H1 (cell line): ENCODE results near the gene ANKRD7. TPM values are rescaled to one million over a fixed set of nuclear protein-coding genes. Genes with fewer than 3 reads are reported as not detected.
A peak's percentile ranks its signal among the peaks of the same experiment; 100 is the strongest.

Source experiments
- ASH2L ChIP-seq: fragments of 200-600, 300-600 bp; sonication (generic); IDR thresholded peaks from one replicate; pipeline ENCODE4 v1.7.1; 2017; ENCODE audit warnings: low read length
- BRCA1 ChIP-seq: IDR thresholded peaks from 2 replicates; pipeline ENCODE4 v1.6.1; 2012; ENCODE audit warnings: low read depth, low read length, improper control_type of control experiment
- CBX5 ChIP-seq: fragments of 300-800, 300-1000 bp; sonication (generic); IDR thresholded peaks from 2 replicates; pipeline ENCODE4 v1.7.1; 2016; ENCODE audit warnings: antibody characterized with exemption, low read length, low read depth
- CHD7 ChIP-seq: fragments of 300-600 bp; sonication (generic); IDR thresholded peaks from 2 replicates; pipeline ENCODE4 v1.7.1; 2012; ENCODE audit warnings: low read length, moderate library complexity, mild to moderate bottlenecking, inconsistent platforms; ENCODE audit not compliant: insufficient replicate concordance
- EZH2 ChIP-seq: fragments of 200-600 bp; sonication (generic); IDR thresholded peaks from 2 replicates; pipeline ENCODE4 v1.7.1; 2012; ENCODE audit warnings: low read depth, mild to moderate bottlenecking, moderate library complexity, low read length, inconsistent platforms; ENCODE audit not compliant: severe bottlenecking
- JUN ChIP-seq: IDR thresholded peaks from 2 replicates; pipeline ENCODE4 v1.6.1; 2011; ENCODE audit warnings: low read depth, mild to moderate bottlenecking, improper control_type of control experiment, low read length
- RAD21 ChIP-seq, 2 experiments: IDR thresholded peaks in 1 of 2; conservative IDR thresholded peaks in 1 of 2; 2 replicates each; pipeline ENCODE4 v1.6.1; 2011; ENCODE audit warnings: low read depth in 2 of 2, low read length in 2 of 2, improper control_type of control experiment in 1 of 2, inconsistent platforms in 1 of 2, mild to moderate bottlenecking in 1 of 2, moderate library complexity in 1 of 2
- RBBP5 ChIP-seq: IDR thresholded peaks from 2 replicates; pipeline ENCODE4 v1.7.1; 2012; ENCODE audit warnings: low read depth, mild to moderate bottlenecking, inconsistent platforms, low read length, moderate library complexity, borderline replicate concordance
- polyA plus RNA-seq, 7 experiments: library from polyadenylated mRNA; depleted of rRNA in 3 of 7; stranded (reverse) in 5 of 7; unstranded in 2 of 7; fragments of >200 nt in 5 of 7; fragments of 200-250 nt in 2 of 7; gene quantifications; 1 replicate in 5 of 7; 2 replicates in 1 of 7; 4 replicates in 1 of 7; pipeline versions ENCODE4 v1.2.1 to v1.2.3, GENCODE V29; 2011 to 2013; ENCODE audit warnings: missing spikeins in 2 of 7, mixed read lengths in 2 of 7
- total RNA-seq: library from RNA; stranded (reverse); fragmentation: NEBNext Ultra II Directional; extraction: Animal tissue kit (Norgen Biotek cat#: 25700); gene quantifications from 2 replicates; pipeline ENCODE4 v1.2.1, GENCODE V29; 2021

ANKRD7 gene
- total and polyA plus RNA-seq, 2 of the 8 experiments (the other 6 are each of a cell fraction or from before 2014, with no cell fraction given), result not detected

GRCh38 chr7:118183786-118184564 is 40.5 kb upstream of the ANKRD7 start, which contains the start of gene LSM8 (continued):
- TF ChIP-seq CHD7 (no peak), JUN (no peak), RAD21 (IDR thresholded peaks at IDR 0.05 in 1 of 2, conservative IDR thresholded peaks at IDR 0.05 in 1 of 2; ENCODE audit: low read depth in 2 of 2, low read length in 2 of 2) (no peak), BRCA1 (peak; percentile 76), CBX5 (no peak), EZH2 (no peak), ASH2L (peak; percentile 91), RBBP5 (peak; percentile 65)
